IMR-90 (cell line): ENCODE data around the gene MYOF. TPM values are rescaled to one million over a fixed set of nuclear protein-coding genes. Genes with fewer than 3 reads are reported as not detected.

Source experiments
- ATAC-seq: fragments of 200-7000 bp; cut with Tn5 transposase; 2 replicates; pipeline ENCODE4 v1.9.1; 2020; ENCODE audit warnings: low read depth, mild to moderate bottlenecking, moderate library complexity
- BruUV-seq: library from RNA; stranded (reverse); fragments of 400-500 nt; replicated peaks from 2 replicates; lab custom pipeline; 2021; lab: Mats Ljungman, UMichigan
- CTCF ChIA-PET: fragments of 300-600 bp; formaldehyde crosslinking; extraction: SDS; loops from one replicate; lab custom pipeline; 2021; ENCODE audit warnings: antibody characterized with exemption; lab: Yijun Ruan, JAX
- POLR2A ChIA-PET: fragments of 300-600 bp; sonication (Branson Sonifier 250); formaldehyde crosslinking; loops from one replicate; lab custom pipeline; 2022; ENCODE audit warnings: antibody characterized with exemption; ENCODE audit not compliant: unreplicated experiment; lab: Charles Lee
- DNase-seq: peaks from one replicate; pipeline ENCODE4 v3.0.0; 2013
- H2AFZ ChIP-seq: replicated peaks from 2 replicates; pipeline ENCODE3; 2013; ENCODE audit warnings: low read length, mild to moderate bottlenecking; ENCODE audit not compliant: poor library complexity
- H2AK5ac ChIP-seq: 2 replicates; pipeline ENCODE4 v1.6.1; 2013; ENCODE audit warnings: low read depth, low read length, inconsistent platforms
- H2AK9ac ChIP-seq: replicated peaks from 2 replicates; pipeline ENCODE3; 2013; ENCODE audit warnings: mild to moderate bottlenecking, low read depth, low read length, moderate library complexity; ENCODE audit not compliant: poor library complexity
- H2BK120ac ChIP-seq: 2 replicates; pipeline ENCODE4 v1.6.1; 2013; ENCODE audit warnings: low read depth, low read length, inconsistent platforms
- H2BK15ac ChIP-seq: 3 replicates; pipeline ENCODE4 v1.6.1; 2013; ENCODE audit warnings: low read depth, low read length, inconsistent platforms
- H2BK20ac ChIP-seq: 2 replicates; pipeline ENCODE4 v1.6.1; 2013; ENCODE audit warnings: low read depth, mild to moderate bottlenecking, inconsistent platforms, low read length, moderate library complexity
- H2BK5ac ChIP-seq: 2 replicates; pipeline ENCODE4 v1.6.1; 2013; ENCODE audit warnings: mild to moderate bottlenecking, low read depth, low read length, inconsistent platforms; ENCODE audit not compliant: poor library complexity, severe bottlenecking
- H3K14ac ChIP-seq: replicated peaks from 2 replicates; pipeline ENCODE4 v1.6.1; 2013; ENCODE audit warnings: low read depth, low read length, inconsistent platforms
- H3K18ac ChIP-seq: 2 replicates; pipeline ENCODE4 v1.6.1; 2013; ENCODE audit warnings: low read depth, low read length, control low read depth
- H3K23ac ChIP-seq: 2 replicates; pipeline ENCODE4 v1.6.1; 2013; ENCODE audit warnings: low read depth, low read length, inconsistent platforms
- H3K27ac ChIP-seq: 2 replicates; pipeline ENCODE4 v1.5.1; 2013; ENCODE audit warnings: mild to moderate bottlenecking, control low read depth, low read length; ENCODE audit not compliant: insufficient read depth
- H3K27me3 ChIP-seq: 2 replicates; pipeline ENCODE4 v1.6.1; 2013; ENCODE audit warnings: low read length; ENCODE audit not compliant: control insufficient read depth, insufficient read depth
- H3K36me3 ChIP-seq: 2 replicates; pipeline ENCODE4 v1.6.1; 2013; ENCODE audit warnings: low read length, mixed read lengths; ENCODE audit not compliant: control insufficient read depth, insufficient read depth
- H3K4ac ChIP-seq: 2 replicates; pipeline ENCODE4 v1.6.1; 2013; ENCODE audit warnings: low read depth, low read length, inconsistent platforms
- H3K4me1 ChIP-seq: 2 replicates; pipeline ENCODE4 v1.6.1; 2013; ENCODE audit warnings: low read length, mixed read lengths; ENCODE audit not compliant: control insufficient read depth, insufficient read depth
- H3K4me2 ChIP-seq: 2 replicates; pipeline ENCODE4 v1.6.1; 2013; ENCODE audit warnings: low read depth, mild to moderate bottlenecking, control low read depth, low read length, moderate library complexity
- H3K4me3 ChIP-seq: 2 replicates; pipeline ENCODE4 v1.5.1; 2013; ENCODE audit warnings: low read depth, mild to moderate bottlenecking, control low read depth, low read length, moderate library complexity; ENCODE audit not compliant: insufficient read depth
- H3K56ac ChIP-seq: 2 replicates; pipeline ENCODE4 v1.6.1; 2013; ENCODE audit warnings: low read length, inconsistent platforms; ENCODE audit not compliant: insufficient read depth; ENCODE audit errors: extremely low read depth
- H3K79me1 ChIP-seq, 2 experiments: 2 replicates each; pipeline ENCODE4 v1.6.1; 2013; ENCODE audit warnings: low read length in 2 of 2, inconsistent platforms in 1 of 2, low read depth in 1 of 2
- H3K9ac ChIP-seq: 2 replicates; pipeline ENCODE4 v1.6.1; 2013; ENCODE audit warnings: low read depth, low read length, control low read depth
- H3K9me1 ChIP-seq: 2 replicates; pipeline ENCODE4 v1.6.1; 2013; ENCODE audit warnings: low read length, inconsistent platforms; ENCODE audit not compliant: insufficient read depth
- H3K9me3 ChIP-seq: 2 replicates; pipeline ENCODE4 v1.6.1; 2013; ENCODE audit warnings: low read length; ENCODE audit not compliant: control insufficient read depth, insufficient read depth
- H4K20me1 ChIP-seq: 2 replicates; pipeline ENCODE4 v1.6.1; 2013; ENCODE audit warnings: low read length, inconsistent platforms; ENCODE audit not compliant: insufficient read depth
- H4K5ac ChIP-seq: 2 replicates; pipeline ENCODE4 v1.6.1; 2013; ENCODE audit warnings: mild to moderate bottlenecking, low read depth, low read length, control low read depth
- H4K8ac ChIP-seq, 2 experiments: 2 replicates each; pipeline ENCODE4 v1.6.1; 2013; ENCODE audit warnings: low read depth in 2 of 2, low read length in 2 of 2, control low read depth in 1 of 2, inconsistent platforms in 1 of 2
- H4K91ac ChIP-seq: 2 replicates; pipeline ENCODE4 v1.6.1; 2013; ENCODE audit warnings: low read depth, low read length, inconsistent platforms; ENCODE audit not compliant: insufficient read depth
- BHLHE40 ChIP-seq: fragments of 150-350 bp; IDR thresholded peaks from 2 replicates; pipeline ENCODE4 v1.6.1; 2016; ENCODE audit warnings: mild to moderate bottlenecking, low read depth, low read length
- CHD1 ChIP-seq: IDR thresholded peaks from 2 replicates; pipeline ENCODE4 v1.6.1; 2012; ENCODE audit warnings: low read depth, low read length, improper control_type of control experiment
- CTCF ChIP-seq: conservative IDR thresholded peaks from 2 replicates; pipeline ENCODE4 v1.5.1; 2012; ENCODE audit warnings: mild to moderate bottlenecking, low read depth, low read length, improper control_type of control experiment
- MAFK ChIP-seq: IDR thresholded peaks from 2 replicates; pipeline ENCODE4 v1.6.1; 2012; ENCODE audit warnings: low read depth, low read length, improper control_type of control experiment
- MAZ ChIP-seq: IDR thresholded peaks from 2 replicates; pipeline ENCODE4 v1.6.1; 2012; ENCODE audit warnings: low read depth, mild to moderate bottlenecking, low read length, improper control_type of control experiment, moderate library complexity, borderline replicate concordance
- MXI1 ChIP-seq: IDR thresholded peaks from 2 replicates; pipeline ENCODE4 v1.6.1; 2012; ENCODE audit warnings: low read depth, mild to moderate bottlenecking, low read length, moderate library complexity, borderline replicate concordance
- NFE2L2 ChIP-seq: fragments of 150-350 bp; IDR thresholded peaks from 2 replicates; pipeline ENCODE4 v1.6.1; 2016; ENCODE audit warnings: low read depth, mild to moderate bottlenecking, low read length
- RCOR1 ChIP-seq: IDR thresholded peaks from 2 replicates; pipeline ENCODE4 v1.6.1; 2012; ENCODE audit warnings: mild to moderate bottlenecking, low read length, improper control_type of control experiment; ENCODE audit not compliant: insufficient replicate concordance
- RFX5 ChIP-seq: IDR thresholded peaks from 2 replicates; pipeline ENCODE4 v1.8.0; 2012; ENCODE audit warnings: low read depth, mild to moderate bottlenecking, low read length, moderate library complexity
- SMC3 ChIP-seq: fragments of 150-350 bp; IDR thresholded peaks from 2 replicates; pipeline ENCODE4 v1.6.1; 2016; ENCODE audit warnings: low read depth, mild to moderate bottlenecking, antibody characterized with exemption, low read length, moderate library complexity
- USF2 ChIP-seq: fragments of 150-350 bp; IDR thresholded peaks from 2 replicates; pipeline ENCODE4 v1.6.1; 2017; ENCODE audit warnings: mild to moderate bottlenecking, antibody characterized with exemption, low read length, low read depth
- WGBS, 2 experiments: methylation state at CpG; one replicate each; pipeline versions ENCODE4 v1.1.5 to v1.1.7; 2013; ENCODE audit warnings: missing lambda C conversion rate in 2 of 2; ENCODE audit not compliant: insufficient read length in 1 of 2; ENCODE audit errors: extremely low coverage in 2 of 2; 5-methylcytosine and 5-hydroxymethylcytosine counted together
- dilution Hi-C: fragments of 300-500 bp; cut with HindIII; formaldehyde crosslinking; loops from one replicate; pipeline ENCODE4 v1.14.3; 2018; ENCODE audit warnings: low sequenced_read_pairs; ENCODE audit not compliant: unreplicated experiment
- in situ Hi-C: fragments of 300-500 bp; cut with MboI; formaldehyde crosslinking; loops from 3 replicates; pipeline ENCODE4 v1.14.3; 2019; ENCODE audit warnings: low sequenced_read_pairs, inconsistent platforms, mixed read lengths
- intact Hi-C: fragments of 100-400 bp; cut with micrococcal nuclease; formaldehyde crosslinking; loops from 2 replicates; pipeline ENCODE4 v1.10.0; 2022
- polyA plus RNA-seq, 3 experiments: library from polyadenylated mRNA; depleted of rRNA; stranded (reverse); fragments of >200 nt; gene quantifications; 2 replicates each; pipeline ENCODE4 v1.2.3, GENCODE V29; 2012; ENCODE audit warnings: low replicate concordance in 1 of 3
- total RNA-seq: library from RNA; depleted of rRNA; stranded (reverse); fragments of >200 nt; gene quantifications from 2 replicates; pipeline ENCODE4 v1.2.3, GENCODE V29; 2012

MYOF gene
- total and polyA plus RNA-seq, 2 of the 4 experiments (the other 2 are of a cell fraction): 221 to 281 TPM

DNA sequence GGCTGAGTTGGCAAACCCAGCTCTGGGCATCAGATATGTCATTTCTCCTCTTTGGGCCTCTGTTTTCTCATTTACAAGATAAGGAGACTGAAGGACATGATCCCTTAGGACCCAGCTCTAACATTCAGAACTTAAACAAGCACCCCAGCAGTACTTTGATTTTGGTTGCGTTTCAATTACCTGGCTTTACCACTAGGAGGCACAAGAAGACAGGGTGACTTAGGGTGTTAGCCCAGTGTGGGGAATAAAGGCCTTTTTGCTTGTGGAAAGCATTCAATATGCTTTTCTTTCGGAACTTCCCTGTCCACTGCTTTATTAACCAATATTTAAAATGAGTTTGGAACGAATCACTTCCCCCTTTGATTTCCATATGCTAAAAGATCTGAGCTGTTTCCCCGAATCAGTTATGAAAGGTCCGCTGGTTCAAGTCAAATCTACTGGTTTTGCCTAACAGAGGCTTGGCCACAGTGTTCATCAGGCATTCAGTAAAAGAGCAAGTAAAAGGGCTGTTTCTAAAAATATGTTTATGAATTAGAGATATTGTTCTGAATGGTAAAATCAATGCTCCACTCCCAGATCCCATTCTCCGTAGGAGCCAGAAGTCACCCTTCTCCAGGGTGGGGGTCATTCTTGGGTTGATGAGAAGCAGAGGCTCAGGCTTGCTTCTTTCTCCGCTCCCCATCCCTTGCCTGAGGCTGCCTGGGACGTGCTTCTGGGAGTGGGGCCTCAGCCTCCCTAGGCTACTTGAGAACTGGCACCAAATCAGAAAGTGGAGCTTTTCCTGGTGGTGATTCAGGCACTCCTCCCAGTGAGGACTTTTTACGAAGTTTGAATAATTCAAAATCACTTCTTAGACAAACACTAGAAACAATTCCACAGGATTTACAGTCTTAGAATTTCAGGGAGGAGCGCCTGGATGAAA, 105.5 kb downstream of the MYOF start (continued):
- TF ChIP-seq RCOR1: no peak
- TF ChIP-seq RFX5: no peak
- no peak for TF ChIP-seq MAFK
- no peak for TF ChIP-seq MAZ

- no peak overlapping the region for H2BK5ac ChIP-seq
- H2AK5ac ChIP-seq: no peak overlapping the region
- no peak overlapping the region for H3K4me3 ChIP-seq
- no peaks in the 10 kb centered on the region for H3K27me3 ChIP-seq
- no CpG with 5 or more reads among the region's 1 CpG for WGBS, 2 experiments
- DNase-seq: no peak
- no peak overlapping the region for H3K23ac ChIP-seq
- H3K9me1 ChIP-seq: no peaks in the 10 kb centered on the region
- H2BK120ac ChIP-seq: no peak overlapping the region
- no peaks in the 10 kb centered on the region for H3K9me3 ChIP-seq
- in situ Hi-C loops: loop anchor here (25.0 kb wide), 1 partner anchor 316 kb away; no protein-coding TSS in a partner anchor
- ChIA-PET POLR2A (interaction anchor here (1.1 kb wide), 1 partner anchor 112 kb away, joined by 3 read pairs; no protein-coding TSS in a partner anchor), CTCF (interaction anchor here (1.0 to 2.2 kb wide), 3 partner anchors 18 to 118 kb away, joined by 3 to 8 read pairs (median 7); partner anchors contain the start of gene MYOF)
- peaks cover 55 to 66% of the 10 kb centered on the region in 2 experiments for H3K79me1 ChIP-seq
- dilution Hi-C loops: no loop called here
- no peak overlapping the region for H2BK15ac ChIP-seq
- intact Hi-C loops: loop anchor here (10.0 kb wide), 1 partner anchor 314 kb away; no protein-coding TSS in a partner anchor
- no peaks in the 10 kb centered on the region for H4K20me1 ChIP-seq
- no peak for ATAC-seq
- no peak overlapping the region for H3K27ac ChIP-seq
- no peak overlapping the region for H2AFZ ChIP-seq
- H3K4me1 ChIP-seq: no peaks in the 10 kb centered on the region
- no peak overlapping the region for H3K9ac ChIP-seq
- no peak overlapping the region for H4K5ac ChIP-seq
- no TSS peak for BruUV-seq
- H4K91ac ChIP-seq: no peak overlapping the region
- no peak overlapping the region for H2BK20ac ChIP-seq
- H4K8ac ChIP-seq: no peak overlapping the region
- H3K4ac ChIP-seq: no peak overlapping the region
- H3K14ac ChIP-seq: no peak overlapping the region
- no peak for TF ChIP-seq RCOR1
- no peak for TF ChIP-seq NFE2L2
- TF ChIP-seq USF2: no peak
- TF ChIP-seq MXI1: no peak
- no peak for TF ChIP-seq BHLHE40
- TF ChIP-seq SMC3: no peak
- no peak for TF ChIP-seq CHD1
- TF ChIP-seq CTCF: no peak
- no peak for TF ChIP-seq MAFK
- no peak overlapping the region for H3K4me2 ChIP-seq
- H3K36me3 ChIP-seq: peaks cover 59% of the 10 kb centered on the region
- no peak overlapping the region for H2AK9ac ChIP-seq
- no peak overlapping the region for H3K56ac ChIP-seq
- no peak overlapping the region for H3K18ac ChIP-seq
Measured at GRCh38 chr10:93370961-93371360, 111.2 kb downstream of the MYOF start.
